H54 (cell line): ENCODE measurements around the gene ATP8A1.
"Not testable (repeated sequence)": the region's sequence is repeated elsewhere in the genome, so short reads cannot be mapped to it uniquely, and the experiment has no call there.

Experiments
- DNase-seq: peaks from one replicate; pipeline ENCODE4 v3.0.0; 2011; ENCODE audit warnings: low spot score, mixed read lengths; ENCODE audit not compliant: insufficient read length
- FAIRE-seq: peaks from 3 replicates; lab custom pipeline; 2011; peaks lifted over from hg19 to GRCh38; lab: Jason Lieb, UNC
- POLR2A ChIP-seq: IDR thresholded peaks from 2 replicates; pipeline ENCODE4 v1.6.1; 2011; ENCODE audit warnings: low read depth, mild to moderate bottlenecking, low read length

Gene ATP8A1

GRCh38 chr4:42510225-42510624, 146.7 kb downstream of the ATP8A1 start:
- FAIRE-seq (no peak), DNase-seq (no peak)
- no peak for TF ChIP-seq POLR2A

- DNase-seq = no peak
- no peak for TF ChIP-seq POLR2A
- FAIRE-seq = no peak
These were observed 155.1 kb downstream of the ATP8A1 start for GRCh38 chr4:42501624-42502401.

GRCh38 chr4:42498040-42498439, 158.9 kb downstream of the ATP8A1 start:
- DNase-seq (no peak), FAIRE-seq (no peak)
- no peak for TF ChIP-seq POLR2A

- no peak for DNase-seq
- FAIRE-seq = no peak
- no peak for TF ChIP-seq POLR2A
These were observed 159.6 kb downstream of the ATP8A1 start for GRCh38 chr4:42497142-42497910.

- DNase-seq (no peak), FAIRE-seq (no peak)
- no peak for TF ChIP-seq POLR2A
These were observed 163.9 kb downstream of the ATP8A1 start for GRCh38 chr4:42492962-42493361.

DNA sequence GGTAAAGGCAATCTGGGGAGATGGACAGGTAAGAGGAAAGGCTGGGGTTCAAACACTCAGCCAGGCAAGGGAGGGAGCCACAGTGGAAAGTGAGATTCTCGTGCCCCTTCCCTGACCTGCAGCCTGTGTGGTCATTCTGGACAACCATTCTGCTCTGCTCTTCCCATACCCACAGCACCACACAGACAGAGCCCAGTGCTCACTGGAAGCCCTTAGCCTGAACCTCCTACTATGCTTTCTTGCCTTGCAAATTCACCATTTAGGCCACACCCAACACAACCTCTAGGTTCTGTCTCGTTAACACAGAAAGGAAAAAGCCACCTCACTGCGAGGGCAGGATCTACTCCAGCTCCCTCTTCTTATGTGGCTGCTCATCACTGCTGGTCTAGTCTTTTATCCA, 166.9 kb downstream of the ATP8A1 start:
- DNase-seq (no peak), FAIRE-seq (no peak)
- TF ChIP-seq POLR2A = no peak

DNA sequence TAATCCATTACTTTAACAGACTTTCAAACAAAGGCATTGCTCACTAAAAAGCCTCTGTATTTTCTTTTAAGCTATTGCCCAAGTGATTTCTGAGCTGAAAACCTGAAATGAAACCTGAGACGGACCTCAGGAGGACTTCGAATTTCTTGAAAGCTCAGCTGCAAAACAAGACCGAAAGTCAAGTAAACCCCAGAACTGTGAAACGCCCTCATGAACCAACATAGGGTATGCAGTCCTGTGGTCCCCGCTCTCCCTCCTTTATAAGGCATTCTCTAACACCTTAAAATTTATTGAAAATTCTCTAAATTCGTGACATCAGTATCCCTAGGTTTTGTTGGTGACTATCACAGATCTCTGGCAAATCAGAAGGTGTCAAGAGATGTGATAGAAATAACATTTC, 167.8 kb downstream of the ATP8A1 start:
- FAIRE-seq (no peak), DNase-seq (no peak)
- no peak for TF ChIP-seq POLR2A

GRCh38 chr4:42488554-42488953, 168.4 kb downstream of the ATP8A1 start:
- FAIRE-seq (no peak), DNase-seq (no peak)
- TF ChIP-seq POLR2A = no peak

GRCh38 chr4:42488114-42488513, 168.8 kb downstream of the ATP8A1 start:
- TF ChIP-seq POLR2A = no peak
- FAIRE-seq = no peak

DNA sequence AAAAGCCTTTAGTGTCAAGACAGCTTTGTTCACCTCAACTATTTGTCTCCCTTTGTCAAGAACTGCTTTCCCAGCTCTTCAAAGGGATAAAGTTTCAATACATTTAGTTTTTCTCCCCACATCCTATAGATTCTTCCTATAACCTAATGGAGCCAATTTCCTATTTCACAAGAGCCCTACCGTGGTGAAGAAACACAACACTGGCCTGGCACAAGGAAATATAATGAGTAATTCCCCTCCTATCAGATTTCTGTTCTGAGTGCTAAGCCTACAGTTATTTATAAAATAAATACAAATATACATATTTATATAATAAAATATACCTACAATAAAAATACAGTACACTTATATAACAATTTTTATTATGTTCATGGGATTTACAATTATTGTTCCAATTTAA, 169.7 kb downstream of the ATP8A1 start:
- FAIRE-seq (no peak), DNase-seq (no peak)
- TF ChIP-seq POLR2A = no peak

More at GRCh38 chr4:42488114-42488513, 168.8 kb downstream of the ATP8A1 start:
- no peak for DNase-seq

GRCh38 chr4:42486156-42486555, 170.7 kb downstream of the ATP8A1 start:
- not testable (repeated sequence) for FAIRE-seq, DNase-seq

- DNase-seq (no peak), FAIRE-seq (no peak)
- no peak for TF ChIP-seq POLR2A
These were observed 172.3 kb downstream of the ATP8A1 start for GRCh38 chr4:42484630-42485029.

GRCh38 chr4:42483426-42484379, 173.2 kb downstream of the ATP8A1 start:
- TF ChIP-seq POLR2A = no peak
- no peak for DNase-seq
- no peak for FAIRE-seq
